Ishikawa (cell line): ENCODE results near the gene KLHL3.

Source experiments
- CEBPB ChIP-seq: IDR thresholded peaks from 2 replicates; pipeline ENCODE4 v1.6.1; 2012
- CREB1 ChIP-seq: IDR thresholded peaks from 2 replicates; pipeline ENCODE4 v1.6.1; 2012; ENCODE audit warnings: low read depth
- EGR1 ChIP-seq: IDR thresholded peaks from 2 replicates; pipeline ENCODE4 v1.6.1; 2012
- EP300 ChIP-seq: IDR thresholded peaks from 2 replicates; pipeline ENCODE4 v1.6.1; 2012; ENCODE audit warnings: borderline replicate concordance
- FOXM1 ChIP-seq: IDR thresholded peaks from 2 replicates; pipeline ENCODE4 v1.6.1; 2012; ENCODE audit warnings: low read depth, borderline replicate concordance
- NFIC ChIP-seq: IDR thresholded peaks from 2 replicates; pipeline ENCODE4 v1.6.1; 2012
- RAD21 ChIP-seq: IDR thresholded peaks from 2 replicates; pipeline ENCODE4 v1.6.1; 2012; ENCODE audit warnings: low read depth
- REST ChIP-seq: IDR thresholded peaks from 2 replicates; pipeline ENCODE4 v1.6.1; 2012; ENCODE audit warnings: low read depth, mild to moderate bottlenecking
- TAF1 ChIP-seq: IDR thresholded peaks from 2 replicates; pipeline ENCODE4 v1.6.1; 2012; ENCODE audit warnings: low read depth, mild to moderate bottlenecking
- TCF12 ChIP-seq: IDR thresholded peaks from 2 replicates; pipeline ENCODE4 v1.6.1; 2012; ENCODE audit warnings: low read depth
- TEAD4 ChIP-seq: IDR thresholded peaks from 2 replicates; pipeline ENCODE4 v1.6.1; 2012
- USF1 ChIP-seq: IDR thresholded peaks from 2 replicates; pipeline ENCODE4 v1.6.1; 2012
- YY1 ChIP-seq: IDR thresholded peaks from 2 replicates; pipeline ENCODE4 v1.6.1; 2012; ENCODE audit warnings: low read depth
- ZBTB7A ChIP-seq: IDR thresholded peaks from 2 replicates; pipeline ENCODE4 v1.6.1; 2012; ENCODE audit warnings: low read depth
- TF ChIP-seq, protein P1 (sequence below): IDR thresholded peaks from 2 replicates; pipeline ENCODE4 v1.6.1; 2012

The KLHL3 gene

GRCh38 chr5:137636830-137637714 is 98.8 kb downstream of the KLHL3 start:
- TF ChIP-seq CEBPB = no peak
- TF ChIP-seq TAF1 = no peak
- no peak for TF ChIP-seq TEAD4
- no peak for TF ChIP-seq EP300
- no peak for TF ChIP-seq FOXM1
- no peak for TF ChIP-seq RAD21
- TF ChIP-seq USF1 = no peak
- no peak for TF ChIP-seq TCF12
- no peak for TF ChIP-seq ZBTB7A
- TF ChIP-seq, protein P1, sequence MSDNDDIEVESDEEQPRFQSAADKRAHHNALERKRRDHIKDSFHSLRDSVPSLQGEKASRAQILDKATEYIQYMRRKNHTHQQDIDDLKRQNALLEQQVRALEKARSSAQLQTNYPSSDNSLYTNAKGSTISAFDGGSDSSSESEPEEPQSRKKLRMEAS = no peak
- no peak for TF ChIP-seq NFIC
- TF ChIP-seq EGR1 = no peak
- no peak for TF ChIP-seq YY1
- no peak for TF ChIP-seq CREB1
- no peak for TF ChIP-seq REST

DNA sequence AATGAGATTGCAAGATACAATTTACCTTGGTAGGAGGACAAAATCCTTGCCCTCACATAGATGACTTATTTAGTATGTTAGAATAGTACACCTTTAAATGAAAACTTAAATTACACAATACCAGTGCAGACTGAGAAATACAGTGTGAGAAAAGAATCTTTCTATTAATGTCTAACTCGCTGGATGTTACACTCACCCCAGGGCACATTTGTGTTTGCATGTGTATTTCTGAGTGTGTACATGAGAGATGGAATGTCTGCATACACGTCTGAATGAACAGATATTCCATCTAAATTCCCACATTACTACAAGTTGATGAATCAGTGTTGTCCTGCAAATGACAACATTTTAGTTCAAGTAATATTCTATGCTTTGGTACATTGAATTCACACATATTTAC is 99.8 kb downstream of the KLHL3 start:
- TF ChIP-seq REST (no peak), CREB1 (no peak), USF1 (no peak), TEAD4 (no peak), YY1 (no peak), TCF12 (no peak), NFIC (no peak), RAD21 (no peak), EP300 (no peak)

DNA sequence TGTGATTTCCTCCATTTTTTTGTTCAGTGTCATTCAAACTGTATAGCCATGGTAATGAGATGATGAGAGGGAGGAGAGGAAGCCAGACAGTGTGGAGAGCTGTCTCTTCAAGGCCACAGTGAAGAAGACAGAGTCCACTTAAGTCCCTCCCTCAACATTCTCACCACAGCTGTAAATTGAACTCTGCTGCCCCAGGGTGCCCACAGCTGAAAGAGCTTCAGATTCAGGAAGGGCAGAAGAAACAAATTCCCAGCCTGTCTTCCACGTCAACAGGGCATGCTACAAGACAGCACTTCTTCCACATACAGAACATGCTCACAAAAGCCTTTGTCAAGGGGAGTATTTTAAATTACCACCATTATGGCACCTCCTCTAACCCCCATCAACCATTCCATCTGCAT is 100.4 kb downstream of the KLHL3 start:
- TF ChIP-seq RAD21 (no peak), TEAD4 (no peak), EP300 (no peak), CREB1 (no peak), USF1 (no peak), YY1 (no peak), REST (no peak), TCF12 (no peak), CEBPB (no peak), EGR1 (no peak), TAF1 (no peak), NFIC (no peak), ZBTB7A (no peak)
- TF ChIP-seq, protein P1 = no peak

DNA sequence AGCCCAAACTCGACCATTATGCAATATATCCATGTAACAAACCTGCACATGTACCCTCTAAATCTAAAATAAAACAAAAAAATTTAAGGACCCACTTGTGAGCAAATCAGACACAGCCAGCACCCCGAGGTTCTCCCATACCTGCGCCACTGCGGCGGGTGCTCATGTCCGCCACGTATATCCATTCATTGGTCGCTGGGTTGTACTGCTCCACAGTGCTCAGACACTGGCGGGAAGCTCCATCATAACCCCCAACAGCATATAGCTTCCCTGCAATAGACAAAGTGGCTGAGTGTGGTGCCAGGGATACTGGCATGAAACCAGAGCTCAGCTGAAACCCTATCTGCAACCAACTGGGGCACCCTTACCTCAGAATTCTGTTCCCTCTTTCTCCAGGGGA is 102.0 kb downstream of the KLHL3 start:
- TF ChIP-seq USF1 (no peak), ZBTB7A (no peak), YY1 (no peak)
